K562 (cell line): ENCODE results near the gene AP1S3.

Experiments used
- CTCF ChIP-seq, 3 experiments: IDR thresholded peaks in 2 of 3; conservative IDR thresholded peaks in 1 of 3; 2 replicates each; pipeline ENCODE4 v1.5.1; 2011 to 2012; ENCODE audit warnings: low read length in 3 of 3, mild to moderate bottlenecking in 3 of 3, control low read depth in 2 of 3, improper control_type of control experiment in 1 of 3, inconsistent platforms in 1 of 3, low read depth in 1 of 3, mixed read lengths in 1 of 3, moderate library complexity in 1 of 3; ENCODE audit not compliant: insufficient read depth in 2 of 3
- REST ChIP-seq, 2 experiments: fragments of 450-650 bp; formaldehyde crosslinking in 1 of 2; IDR thresholded peaks; 2 replicates each; pipeline versions ENCODE4 v1.4.0 to v1.6.1; 2014 to 2020; ENCODE audit warnings: mild to moderate bottlenecking in 2 of 2, borderline replicate concordance in 1 of 2, low read depth in 1 of 2
- RFX5 ChIP-seq: IDR thresholded peaks from 2 replicates; pipeline ENCODE4 v1.6.1; 2011; ENCODE audit warnings: low read depth, mild to moderate bottlenecking, improper control_type of control experiment, low read length
- ZBED1 ChIP-seq: IDR thresholded peaks from 2 replicates; pipeline ENCODE4 v1.6.1; 2014
- ZC3H4 ChIP-seq: sonication (generic); formaldehyde crosslinking; IDR thresholded peaks from 2 replicates; pipeline ENCODE4 v1.9.0; 2021; ENCODE audit warnings: missing genetic modification reagents, borderline replicate concordance
- ZNF445 ChIP-seq: fragments of 250-450 bp; sonication (Bioruptor Pico); IDR thresholded peaks from 2 replicates; pipeline ENCODE4 v1.4.0; 2020; ENCODE audit warnings: low read depth, mild to moderate bottlenecking, moderate library complexity
- TF ChIP-seq, protein P1 (sequence below): fragments of 250-450 bp; sonication (Bioruptor Pico); IDR thresholded peaks from 2 replicates; pipeline ENCODE4 v1.5.0; 2022; ENCODE audit warnings: mild to moderate bottlenecking

DNA sequence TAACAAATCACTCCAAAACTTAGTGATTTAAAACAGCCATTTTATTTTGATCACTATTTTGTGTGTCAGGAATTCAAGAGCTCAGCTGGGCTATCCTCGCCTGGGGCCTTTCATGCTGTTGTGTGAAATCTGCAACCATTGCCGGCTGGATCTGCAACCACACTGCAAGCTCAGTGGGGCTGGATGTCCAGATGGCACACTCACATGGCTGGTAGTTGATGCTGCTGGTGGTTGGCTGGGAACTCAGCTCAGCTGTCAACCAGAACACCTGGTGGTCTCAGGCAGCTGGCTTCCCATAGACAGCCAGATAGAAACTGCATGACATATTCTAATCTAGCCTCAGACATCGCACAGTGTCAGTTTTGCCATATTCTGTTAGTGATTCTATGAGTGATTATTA is 30.6 kb upstream of the AP1S3 start:
- TF ChIP-seq RFX5, result no peak
- TF ChIP-seq REST (IDR thresholded peaks at IDR 0.05; ENCODE audit: borderline replicate concordance), result no peak
- no peak for TF ChIP-seq REST (CRISPR knock-in tag; IDR thresholded peaks at IDR 0.05; ENCODE audit: low read depth)
- no peak for TF ChIP-seq ZBED1
- TF ChIP-seq, protein P1, sequence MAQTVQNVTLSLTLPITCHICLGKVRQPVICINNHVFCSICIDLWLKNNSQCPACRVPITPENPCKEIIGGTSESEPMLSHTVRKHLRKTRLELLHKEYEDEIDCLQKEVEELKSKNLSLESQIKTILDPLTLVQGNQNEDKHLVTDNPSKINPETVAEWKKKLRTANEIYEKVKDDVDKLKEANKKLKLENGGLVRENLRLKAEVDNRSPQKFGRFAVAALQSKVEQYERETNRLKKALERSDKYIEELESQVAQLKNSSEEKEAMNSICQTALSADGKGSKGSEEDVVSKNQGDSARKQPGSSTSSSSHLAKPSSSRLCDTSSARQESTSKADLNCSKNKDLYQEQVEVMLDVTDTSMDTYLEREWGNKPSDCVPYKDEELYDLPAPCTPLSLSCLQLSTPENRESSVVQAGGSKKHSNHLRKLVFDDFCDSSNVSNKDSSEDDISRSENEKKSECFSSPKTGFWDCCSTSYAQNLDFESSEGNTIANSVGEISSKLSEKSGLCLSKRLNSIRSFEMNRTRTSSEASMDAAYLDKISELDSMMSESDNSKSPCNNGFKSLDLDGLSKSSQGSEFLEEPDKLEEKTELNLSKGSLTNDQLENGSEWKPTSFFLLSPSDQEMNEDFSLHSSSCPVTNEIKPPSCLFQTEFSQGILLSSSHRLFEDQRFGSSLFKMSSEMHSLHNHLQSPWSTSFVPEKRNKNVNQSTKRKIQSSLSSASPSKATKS (CRISPR knock-in tag), result no peak
- TF ChIP-seq ZNF445 (CRISPR knock-in tag), result no peak
- TF ChIP-seq ZC3H4, result no peak
- no peak for TF ChIP-seq CTCF (IDR thresholded peaks at IDR 0.05 in 2 of 3, conservative IDR thresholded peaks at IDR 0.05 in 1 of 3; ENCODE audit: insufficient read depth in 2 of 3, low read depth in 1 of 3, low read length in 3 of 3)
